Measurements from ENCODE around the gene TMEM119.
A peak's percentile ranks its signal among the peaks of the same experiment; 100 is the strongest.
"Not testable (repeated sequence)": the region's sequence is repeated elsewhere in the genome, so short reads cannot be mapped to it uniquely, and the experiment has no call there.

Gene TMEM119

DNA sequence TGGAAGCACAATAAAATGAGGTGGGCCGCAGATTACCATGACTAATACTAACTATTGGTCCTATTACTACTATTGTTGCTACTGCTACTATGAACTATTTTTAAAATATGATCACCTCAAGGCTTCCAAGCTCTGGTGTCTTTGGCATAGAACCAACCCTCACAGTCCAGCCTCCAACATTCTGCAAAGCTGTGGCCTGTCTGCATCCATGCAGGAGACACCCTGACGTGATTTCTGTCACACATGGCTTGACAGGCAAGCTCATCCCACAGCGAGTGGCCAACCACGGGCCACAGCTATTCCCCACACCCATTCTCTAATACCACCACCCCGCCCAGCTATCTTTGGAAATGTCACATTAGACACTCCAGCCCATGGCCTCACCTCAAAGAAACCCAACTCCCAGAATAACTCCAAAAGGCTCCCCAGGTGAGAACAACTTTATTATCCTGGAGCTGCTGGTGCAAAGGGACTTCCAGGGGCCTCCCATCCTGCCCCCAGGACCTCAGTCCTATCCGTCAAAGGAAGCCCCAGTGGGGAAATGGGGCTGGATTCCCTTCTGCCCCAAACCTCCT, 21.1 kb downstream of the TMEM119 start:
- Mint-ChIP-seq H3K4me3 (no peak overlapping the region), H3K27me3 (no peaks in the 10 kb centered on the region), H3K36me3 (peaks cover 6% of the 10 kb centered on the region), H3K9me3 (peaks cover 14% of the 10 kb centered on the region), H3K4me1 (peaks cover 64% of the 10 kb centered on the region), H3K27ac (peak overlapping the region; percentile 35)
- ATAC-seq = no peak

DNA sequence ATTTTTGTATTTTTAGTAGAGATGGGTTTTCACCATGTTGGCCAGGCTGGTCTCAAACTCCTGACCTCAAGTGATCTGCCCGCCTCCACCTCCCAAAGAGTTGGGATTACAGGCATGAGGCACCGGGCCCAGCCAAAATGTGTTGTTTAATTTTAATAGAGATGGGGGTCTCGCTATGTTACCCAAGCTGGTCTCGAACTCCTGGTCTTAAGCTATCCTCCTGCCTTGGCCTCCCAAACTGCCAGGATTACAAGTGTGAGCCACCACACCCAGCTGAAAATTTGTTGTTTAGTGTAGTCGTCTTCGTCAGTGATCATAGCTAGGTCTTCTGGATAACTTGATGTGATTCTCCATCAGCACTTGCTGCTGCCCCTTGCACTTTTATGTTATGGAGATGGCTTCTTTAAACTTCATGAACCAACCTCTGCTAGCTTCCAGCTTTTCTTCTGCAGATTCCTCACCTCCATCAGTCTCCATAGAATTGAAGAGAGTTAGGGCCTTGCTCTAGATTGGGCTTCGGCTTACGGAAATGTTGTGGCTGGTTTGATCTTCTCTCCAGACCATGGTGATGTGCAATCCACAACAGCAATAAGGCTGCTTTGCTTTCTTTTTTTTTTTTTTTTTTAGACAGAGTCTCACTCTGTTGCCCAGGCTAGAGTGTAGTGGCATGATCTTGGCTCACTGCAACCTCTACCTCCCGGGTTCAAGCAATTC, 22.5 kb downstream of the TMEM119 start:
- Mint-ChIP-seq H3K9me3 (peaks cover 14% of the 10 kb centered on the region), H3K27ac (peak overlapping the region; percentile 35), H3K27me3 (no peaks in the 10 kb centered on the region), H3K4me3 (no peak overlapping the region), H3K36me3 (peaks cover 6% of the 10 kb centered on the region), H3K4me1 (peaks cover 73% of the 10 kb centered on the region)
- no peak for ATAC-seq

DNA sequence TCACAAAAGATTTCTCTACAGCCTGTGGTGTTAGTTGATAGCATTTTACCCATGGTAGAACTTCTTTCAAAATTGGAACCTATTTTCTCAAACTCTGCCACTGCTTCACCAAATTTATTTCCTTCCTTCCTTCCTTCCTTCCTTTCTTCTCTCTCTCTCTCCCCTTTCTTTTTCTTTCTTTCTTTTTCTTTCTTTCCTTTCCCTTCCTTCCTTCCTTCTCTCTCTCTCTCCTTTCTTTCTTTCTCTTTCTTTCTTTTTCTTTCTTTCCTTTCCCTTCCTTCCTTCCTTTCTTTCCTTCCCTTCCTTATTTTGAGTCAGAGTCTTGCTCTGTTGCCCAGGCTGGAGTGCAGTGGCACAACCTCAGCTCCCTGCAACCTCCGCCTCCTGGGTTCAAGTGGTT, 23.6 kb downstream of the TMEM119 start:
- H3K4me1 Mint-ChIP-seq = peaks cover 75% of the 10 kb centered on the region
- H3K27me3 Mint-ChIP-seq, H3K36me3 Mint-ChIP-seq, ATAC-seq, H3K4me3 Mint-ChIP-seq, H3K27ac Mint-ChIP-seq: not testable (repeated sequence)
- peaks cover 14% of the 10 kb centered on the region for H3K9me3 Mint-ChIP-seq

DNA sequence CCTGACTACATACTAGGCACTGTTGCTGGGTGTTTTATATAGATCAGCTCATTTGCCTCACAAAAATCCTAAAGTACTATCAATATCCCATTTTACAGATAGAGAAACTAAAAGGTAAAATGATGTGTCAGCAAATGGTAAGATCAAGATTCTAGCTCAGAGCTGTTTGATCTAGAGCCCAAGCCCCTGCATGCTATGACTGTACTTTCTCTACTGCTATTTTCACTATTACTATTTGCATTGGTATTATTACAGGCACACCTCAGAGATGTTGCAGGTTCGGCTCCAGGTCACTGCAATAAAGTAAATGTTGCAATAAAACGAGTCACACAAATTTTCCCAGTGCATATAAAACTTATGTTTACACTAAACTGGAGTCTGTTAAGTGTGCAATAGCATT, 24.6 kb downstream of the TMEM119 start:
- Mint-ChIP-seq H3K27ac (peak overlapping the region; percentile 96), H3K27me3 (no peaks in the 10 kb centered on the region), H3K36me3 (peaks cover 12% of the 10 kb centered on the region), H3K4me3 (no peak overlapping the region), H3K9me3 (peaks cover 6% of the 10 kb centered on the region), H3K4me1 (peaks cover 75% of the 10 kb centered on the region)
- peak; percentile 58 for ATAC-seq

DNA sequence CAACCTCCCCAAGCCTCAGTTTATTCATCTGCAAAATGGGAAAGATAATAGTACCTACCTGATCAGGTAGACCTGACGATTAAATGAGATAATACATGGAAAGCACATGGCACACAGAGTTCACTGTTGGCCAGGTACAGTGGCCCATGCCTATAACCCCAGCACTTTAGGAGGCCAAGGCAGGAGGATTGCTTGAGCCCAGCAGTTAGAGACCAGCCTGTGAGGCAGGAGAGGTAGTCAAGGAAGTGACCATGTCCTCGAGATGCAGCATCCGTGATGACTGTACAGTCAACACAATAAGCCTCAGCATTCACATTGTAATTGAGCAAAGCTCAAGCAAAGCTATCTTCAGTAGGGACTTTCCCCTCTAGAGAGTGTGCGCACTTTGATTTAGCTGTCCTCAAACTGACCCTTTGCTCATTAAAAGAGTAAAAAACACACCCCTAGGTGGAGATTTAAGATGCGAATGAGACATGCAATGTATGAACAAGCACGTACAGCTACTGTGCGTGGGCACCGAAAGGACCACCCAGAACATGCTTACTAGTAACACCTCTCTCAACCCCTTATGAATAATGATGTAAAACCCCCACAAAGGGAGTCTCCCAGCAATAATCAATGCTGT, 25.6 kb downstream of the TMEM119 start:
- peak overlapping the region; percentile 96 for H3K27ac Mint-ChIP-seq
- peaks cover under 1% of the 10 kb centered on the region for H3K9me3 Mint-ChIP-seq
- H3K4me3 Mint-ChIP-seq = peak overlapping the region; percentile 13
- peak; percentile 64 for ATAC-seq
- peaks cover 19% of the 10 kb centered on the region for H3K36me3 Mint-ChIP-seq
- no peaks in the 10 kb centered on the region for H3K27me3 Mint-ChIP-seq
- peaks cover 84% of the 10 kb centered on the region for H3K4me1 Mint-ChIP-seq

DNA sequence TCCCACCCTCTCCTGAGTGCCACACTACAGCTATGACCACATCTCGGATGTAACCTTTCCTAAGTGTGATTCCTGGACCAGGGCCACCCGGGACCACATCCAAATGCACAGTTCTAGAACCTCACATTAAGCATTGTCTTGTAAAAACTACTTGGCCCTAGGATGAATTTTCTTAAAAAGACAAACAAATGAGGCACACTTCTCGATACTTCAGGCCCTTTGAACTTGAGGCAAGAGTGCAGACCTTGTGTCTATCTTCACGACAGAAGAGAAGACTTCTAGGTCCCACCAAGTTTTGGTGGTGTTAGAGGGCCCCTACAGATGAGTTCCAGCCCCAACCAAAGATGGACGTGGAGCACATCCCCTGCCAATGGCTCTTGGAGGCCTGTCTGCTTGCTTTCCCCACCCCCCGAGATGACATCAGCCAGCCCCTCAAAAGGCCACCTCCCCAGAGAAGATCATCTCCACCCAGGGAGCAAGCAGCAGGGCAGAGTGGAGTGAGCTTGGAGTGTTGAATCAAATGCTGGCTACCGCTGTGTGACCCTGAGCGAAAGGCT, 26.2 kb downstream of the TMEM119 start:
- Mint-ChIP-seq H3K27ac (peak overlapping the region; percentile 96), H3K36me3 (peaks cover 24% of the 10 kb centered on the region), H3K4me3 (no peak overlapping the region), H3K27me3 (no peaks in the 10 kb centered on the region), H3K9me3 (no peaks in the 10 kb centered on the region), H3K4me1 (peaks cover 85% of the 10 kb centered on the region)
- no peak for ATAC-seq

DNA sequence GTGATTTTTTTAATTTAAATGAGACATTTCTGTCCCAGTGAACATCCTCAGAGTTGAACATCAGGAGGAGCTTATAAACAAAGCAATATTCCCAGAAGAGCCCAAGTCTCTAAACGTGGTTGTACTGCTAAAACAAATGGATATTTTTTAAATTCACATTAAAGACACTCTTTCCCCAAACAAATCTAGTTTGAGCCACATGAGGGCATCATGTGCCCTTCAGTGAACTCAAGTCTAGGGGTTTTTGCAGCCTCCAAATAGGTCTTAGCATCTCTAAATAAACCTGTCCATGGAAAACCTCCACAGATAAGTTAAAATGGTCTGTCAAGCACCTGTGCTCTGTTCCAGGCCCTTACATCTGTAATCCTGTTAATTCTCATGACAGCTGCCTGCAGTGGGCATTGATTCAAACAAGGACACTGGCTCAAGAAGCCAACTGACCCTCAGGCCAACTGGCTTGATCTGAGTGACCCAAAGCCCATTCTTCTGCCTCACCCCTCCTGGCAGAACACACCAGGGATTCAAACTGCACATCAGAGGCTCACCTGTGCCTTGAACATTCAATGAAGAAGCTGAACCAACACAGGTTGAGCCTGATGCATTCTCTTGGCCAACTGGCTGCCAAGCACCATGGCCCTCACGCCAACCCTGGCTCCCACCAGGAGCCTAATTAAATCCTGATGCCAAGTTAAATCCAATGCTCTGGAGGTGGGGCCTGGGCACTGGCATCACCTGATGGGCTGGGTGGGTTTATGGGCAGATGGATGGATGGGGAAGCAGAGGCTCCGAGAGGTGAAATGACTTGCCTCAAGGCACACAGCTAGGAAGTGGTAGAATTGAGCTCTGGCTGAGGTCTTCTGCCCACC, 26.9 kb downstream of the TMEM119 start:
- ATAC-seq = no peak
- peaks cover 29% of the 10 kb centered on the region for H3K36me3 Mint-ChIP-seq
- H3K27me3 Mint-ChIP-seq = no peaks in the 10 kb centered on the region
- H3K27ac Mint-ChIP-seq = peak overlapping the region; percentile 96
- H3K4me3 Mint-ChIP-seq = no peak overlapping the region
- peaks cover 85% of the 10 kb centered on the region for H3K4me1 Mint-ChIP-seq
- no peaks in the 10 kb centered on the region for H3K9me3 Mint-ChIP-seq

DNA sequence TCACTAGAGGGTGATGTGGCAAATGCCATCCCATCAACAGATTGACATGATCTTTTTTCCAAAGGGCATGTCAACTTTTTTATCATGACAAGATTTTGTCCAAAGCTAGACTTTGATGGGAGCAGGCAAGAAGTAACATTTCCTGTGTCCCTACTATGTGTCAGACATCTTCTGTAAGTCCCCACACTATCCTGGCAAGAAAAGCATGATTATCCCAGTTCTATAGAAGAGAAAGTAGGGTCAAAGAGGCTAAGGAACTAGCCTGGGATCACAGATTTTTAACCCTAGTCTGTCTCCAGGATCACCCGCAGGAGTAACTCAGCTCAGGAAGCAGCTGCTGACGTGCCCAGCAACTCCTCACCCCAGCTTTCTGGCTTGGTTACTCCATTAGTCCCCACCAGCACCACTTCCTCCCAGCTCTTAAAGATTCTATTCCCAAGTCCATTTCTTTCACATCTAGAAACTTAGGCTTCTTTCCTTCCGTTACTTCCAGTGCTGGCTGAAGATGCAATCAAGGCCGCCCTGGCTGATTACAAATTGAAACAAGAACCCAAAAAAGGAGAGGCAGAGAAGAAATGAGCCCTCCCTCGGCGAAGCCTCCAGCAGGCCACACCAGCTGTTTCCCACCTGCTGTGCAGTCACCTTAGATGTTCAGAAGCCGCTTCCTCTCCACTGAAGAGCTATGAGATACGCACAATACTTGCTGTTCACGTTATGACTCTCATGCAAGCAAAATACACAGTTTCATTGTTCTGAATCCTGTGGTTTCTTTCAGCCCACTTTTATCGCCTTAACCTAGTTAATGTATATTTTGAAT, 29.3 kb downstream of the TMEM119 start:
- H3K4me3 Mint-ChIP-seq = peak overlapping the region; percentile 78
- ATAC-seq = peak; percentile 93
- peak overlapping the region; percentile 96 for H3K27ac Mint-ChIP-seq
- no peaks in the 10 kb centered on the region for H3K9me3 Mint-ChIP-seq
- H3K27me3 Mint-ChIP-seq = no peaks in the 10 kb centered on the region
- H3K36me3 Mint-ChIP-seq = peaks cover 36% of the 10 kb centered on the region
- H3K4me1 Mint-ChIP-seq = peaks cover 82% of the 10 kb centered on the region

DNA sequence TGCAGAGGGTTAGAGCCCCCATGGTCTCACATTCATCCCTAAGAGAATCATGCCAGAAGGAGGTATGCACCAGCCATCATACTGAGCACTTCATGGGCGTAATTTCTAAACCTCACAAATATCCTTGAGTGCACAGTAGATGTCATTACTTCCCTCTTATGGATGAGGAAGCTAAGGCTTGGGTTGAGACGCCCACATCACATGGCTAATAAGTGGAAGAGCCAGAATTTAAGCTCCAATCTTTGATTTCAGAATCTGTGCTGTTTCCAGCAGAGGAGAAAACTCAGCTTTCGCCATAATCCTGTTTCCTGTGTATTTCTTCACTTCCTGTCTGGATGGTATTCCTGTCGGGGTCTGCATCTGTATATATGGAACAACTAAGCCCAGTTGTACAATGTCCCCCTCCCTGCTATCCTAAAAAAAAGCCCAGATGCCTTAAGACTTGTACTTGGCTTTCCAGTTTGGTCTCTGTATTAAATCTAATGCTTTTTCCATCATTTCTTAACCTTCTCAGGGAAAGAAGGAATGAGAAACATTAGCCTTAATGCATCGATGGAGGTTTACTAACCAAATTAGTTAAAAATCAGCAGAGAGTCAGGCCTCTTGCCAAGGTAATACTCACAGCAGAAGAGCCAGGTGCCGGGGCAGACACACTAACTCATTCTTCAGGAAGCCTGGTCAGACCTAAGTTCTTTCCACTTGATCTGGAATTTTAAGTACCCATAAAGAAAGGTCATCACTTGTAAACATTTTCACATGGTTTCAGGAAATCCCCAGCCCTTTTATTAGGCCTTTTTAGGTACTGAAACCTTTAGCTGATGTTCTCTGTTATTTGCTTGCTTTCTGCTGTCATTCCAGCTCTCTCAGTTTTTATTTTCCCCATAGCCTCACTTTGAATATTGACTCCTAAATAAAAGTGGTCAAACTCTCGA, 30.2 kb downstream of the TMEM119 start:
- Mint-ChIP-seq H3K36me3 (peaks cover 36% of the 10 kb centered on the region), H3K9me3 (no peaks in the 10 kb centered on the region), H3K4me3 (peak overlapping the region; percentile 78), H3K4me1 (peaks cover 74% of the 10 kb centered on the region), H3K27me3 (no peaks in the 10 kb centered on the region), H3K27ac (peak overlapping the region; percentile 96)
- peak; percentile 35 for ATAC-seq

DNA sequence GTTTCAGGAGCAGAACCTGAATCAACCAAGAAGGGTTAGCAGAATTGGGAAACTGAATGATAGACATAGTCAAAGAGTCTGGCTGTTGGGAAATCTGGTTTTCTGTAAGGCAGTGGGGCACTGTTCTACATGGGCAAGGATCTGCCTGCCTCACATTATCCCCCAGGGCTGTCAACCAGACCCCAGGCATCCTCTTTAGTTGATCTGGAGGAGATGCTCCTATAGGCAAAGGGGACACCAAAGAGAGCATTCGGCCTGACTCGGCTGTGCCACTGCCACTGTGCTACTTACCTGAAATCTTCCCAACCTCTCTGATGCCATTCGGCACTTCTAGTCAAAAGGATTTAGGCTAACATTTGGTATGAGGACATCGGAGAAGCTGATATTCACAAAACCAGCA, 31.4 kb downstream of the TMEM119 start:
- peak overlapping the region; percentile 96 for H3K27ac Mint-ChIP-seq
- H3K4me3 Mint-ChIP-seq = no peak overlapping the region
- H3K4me1 Mint-ChIP-seq = peaks cover 67% of the 10 kb centered on the region
- ATAC-seq = no peak
- peaks cover 36% of the 10 kb centered on the region for H3K36me3 Mint-ChIP-seq
- H3K9me3 Mint-ChIP-seq = no peaks in the 10 kb centered on the region
- H3K27me3 Mint-ChIP-seq = no peaks in the 10 kb centered on the region

DNA sequence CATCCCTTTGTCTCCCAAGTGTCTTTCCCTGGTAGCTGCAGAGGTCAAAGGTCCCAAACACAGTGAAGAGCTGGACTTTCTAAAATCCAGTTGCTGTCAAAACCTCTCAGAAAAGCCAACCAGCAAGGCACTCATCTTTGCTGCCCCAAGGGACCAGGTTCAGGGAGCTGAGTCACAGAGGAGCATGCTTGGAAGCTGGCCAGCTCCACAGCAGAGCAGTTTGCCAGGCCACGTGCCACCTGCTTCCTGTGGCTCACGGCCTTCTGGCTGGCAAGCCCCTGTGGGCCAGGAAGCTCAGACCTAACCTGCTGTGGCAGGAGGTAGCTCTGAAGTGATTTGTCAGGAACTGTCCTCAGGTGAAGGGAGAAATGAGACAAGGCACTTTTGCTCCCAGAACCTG, 31.9 kb downstream of the TMEM119 start:
- peak; percentile 28 for ATAC-seq
- no peaks in the 10 kb centered on the region for H3K27me3 Mint-ChIP-seq
- H3K4me1 Mint-ChIP-seq = peaks cover 62% of the 10 kb centered on the region
- H3K27ac Mint-ChIP-seq = peak overlapping the region; percentile 96
- no peak overlapping the region for H3K4me3 Mint-ChIP-seq
- peaks cover 36% of the 10 kb centered on the region for H3K36me3 Mint-ChIP-seq
- H3K9me3 Mint-ChIP-seq = no peaks in the 10 kb centered on the region

DNA sequence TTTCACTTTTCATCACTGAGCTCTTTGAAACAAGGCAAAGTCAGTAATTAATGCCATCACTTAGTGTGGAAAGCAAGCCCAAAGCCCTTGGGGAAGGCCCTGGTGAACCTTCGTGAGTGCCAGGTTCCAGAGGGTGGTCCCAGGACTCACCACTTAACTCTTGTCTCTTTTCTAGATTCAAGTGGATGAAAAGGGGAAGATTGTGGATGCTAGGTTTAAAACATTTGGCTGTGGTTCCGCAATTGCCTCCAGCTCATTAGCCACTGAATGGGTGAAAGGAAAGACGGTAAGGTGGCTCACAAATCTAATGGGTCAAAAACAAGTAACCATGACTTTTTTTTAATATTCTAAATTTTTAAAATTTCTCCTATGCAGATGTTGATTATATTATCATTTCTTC, 32.7 kb downstream of the TMEM119 start:
- no peak overlapping the region for H3K4me3 Mint-ChIP-seq
- no peaks in the 10 kb centered on the region for H3K27me3 Mint-ChIP-seq
- no peak for ATAC-seq
- H3K36me3 Mint-ChIP-seq = peaks cover 36% of the 10 kb centered on the region
- H3K4me1 Mint-ChIP-seq = peaks cover 55% of the 10 kb centered on the region
- H3K27ac Mint-ChIP-seq = peak overlapping the region; percentile 96
- H3K9me3 Mint-ChIP-seq = no peaks in the 10 kb centered on the region

DNA sequence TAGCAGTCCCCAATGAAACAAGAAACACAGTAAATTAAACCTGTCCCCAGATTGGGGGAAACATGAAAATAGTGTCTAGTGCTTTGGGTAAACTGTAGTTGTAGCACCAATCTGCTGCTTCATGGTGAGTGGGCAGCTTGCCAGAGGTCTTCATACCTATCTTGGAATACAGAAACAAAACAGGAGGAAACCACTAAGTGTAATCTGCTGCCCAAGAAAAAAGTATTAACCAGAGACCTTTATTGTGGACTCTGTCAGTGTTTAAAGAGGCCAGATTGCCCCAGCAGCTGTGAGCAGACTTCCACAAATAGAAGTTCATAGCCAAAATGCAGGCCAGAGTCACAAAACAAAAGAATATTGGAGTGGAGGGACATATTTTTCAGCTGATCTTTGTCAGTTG, 33.2 kb downstream of the TMEM119 start:
- no peak overlapping the region for H3K4me3 Mint-ChIP-seq
- no peaks in the 10 kb centered on the region for H3K27me3 Mint-ChIP-seq
- H3K27ac Mint-ChIP-seq = peak overlapping the region; percentile 96
- ATAC-seq = no peak
- peaks cover 36% of the 10 kb centered on the region for H3K36me3 Mint-ChIP-seq
- peaks cover 55% of the 10 kb centered on the region for H3K4me1 Mint-ChIP-seq
- H3K9me3 Mint-ChIP-seq = no peaks in the 10 kb centered on the region

Data from stimulated activated memory B cell treated with anti-CD40 and anti-IgM and Interleukin-4, amounts not matched to agents 10 μg/mL and 1 μg/mL and 100 μg/mL, for 72 hours (primary cell).